Germinal center (tissue), 1 donor: Measurements from ENCODE around the gene MRPS15.
"Not testable (repeated sequence)": the region's sequence is repeated elsewhere in the genome, so short reads cannot be mapped to it uniquely, and the experiment has no call there.

Source experiments
- DNase-seq: peaks from one replicate; pipeline ENCODE4 v3.0.0; 2012; ENCODE audit warnings: mixed read lengths, low spot score

Gene MRPS15

GRCh38 chr1:36484099-36484498, 19.9 kb upstream of the MRPS15 start:
- no peak for DNase-seq

GRCh38 chr1:36482724-36483388, 18.7 kb upstream of the MRPS15 start, which contains the start of gene CSF3R:
TSS of gene CSF3R (minus strand) at chr1:36482913. CDS start at chr1:36479496, 3,417 bp downstream.
- DNase-seq = no peak

GRCh38 chr1:36481771-36482723, 17.9 kb upstream of the MRPS15 start:
- no peak for DNase-seq

GRCh38 chr1:36481091-36481490, 16.9 kb upstream of the MRPS15 start:
- DNase-seq = no peak

GRCh38 chr1:36480161-36480560, 16.0 kb upstream of the MRPS15 start:
- no peak for DNase-seq

- no peak for DNase-seq
These were observed 15.4 kb upstream of the MRPS15 start for GRCh38 chr1:36479505-36480051.

- DNase-seq = not testable (repeated sequence)
These were observed 13.4 kb upstream of the MRPS15 start for GRCh38 chr1:36477615-36478014.

GRCh38 chr1:36476945-36477344, 12.8 kb upstream of the MRPS15 start:
- no peak for DNase-seq

- DNase-seq = no peak
These were observed 11.9 kb upstream of the MRPS15 start for GRCh38 chr1:36475910-36476604.

GRCh38 chr1:36475341-36475740, 11.2 kb upstream of the MRPS15 start:
- DNase-seq = no peak

- DNase-seq = no peak
These were observed 8.5 kb upstream of the MRPS15 start for GRCh38 chr1:36472656-36473055.

GRCh38 chr1:36471830-36472641, 7.9 kb upstream of the MRPS15 start:
- no peak for DNase-seq

GRCh38 chr1:36469163-36469562, 5.0 kb upstream of the MRPS15 start:
- no peak for DNase-seq

GRCh38 chr1:36467700-36468455, 3.7 kb upstream of the MRPS15 start:
- no peak for DNase-seq

- DNase-seq = no peak
These were observed 2.8 kb upstream of the MRPS15 start for GRCh38 chr1:36467027-36467410.

GRCh38 chr1:36466370-36467026, 2.3 kb upstream of the MRPS15 start:
- no peak for DNase-seq

- no peak for DNase-seq
These were observed 1.7 kb upstream of the MRPS15 start for GRCh38 chr1:36465731-36466369.

- DNase-seq = no peak
These were observed 615 bp upstream of the MRPS15 start for GRCh38 chr1:36464605-36465393.

- no peak for DNase-seq
These were observed 751 bp downstream of the MRPS15 start for GRCh38 chr1:36463463-36463802.
